HG02610 (cell line): ENCODE results near the gene TRPV3.

Experiments used
- ATAC-seq: cut with Tn5 transposase; IDR thresholded peaks from one replicate; pipeline ENCODE4 v1.9.1; 2021; ENCODE audit warnings: mild to moderate bottlenecking, moderate library complexity; ENCODE audit not compliant: unreplicated experiment

Gene TRPV3

DNA sequence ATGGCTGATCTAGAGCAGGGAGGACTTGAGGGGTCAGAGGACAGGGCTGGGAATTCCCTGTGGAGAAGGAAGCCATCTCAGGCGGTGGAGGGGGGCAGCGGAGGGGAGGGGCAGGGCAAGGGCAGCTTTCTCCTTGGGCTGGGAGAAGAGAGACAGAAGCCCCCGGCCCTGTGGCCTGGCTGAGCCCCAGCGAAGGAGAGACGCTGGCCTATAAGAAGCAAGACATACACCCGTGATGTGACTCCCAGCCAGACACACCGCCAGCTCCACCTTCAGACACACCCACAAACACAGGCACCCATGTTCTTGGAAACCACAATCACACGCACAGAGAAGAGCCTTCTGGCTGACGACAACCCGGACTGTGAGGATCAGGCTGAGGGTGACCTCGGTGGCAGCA lies 10.0 kb downstream of the TRPV3 start:
- ATAC-seq, result no peak

- ATAC-seq, result no peak
Observed at GRCh38 chr17:3546997-3547396, 10.6 kb downstream of the TRPV3 start.

- ATAC-seq, result no peak
Observed at GRCh38 chr17:3546521-3546920, 11.1 kb downstream of the TRPV3 start.

DNA sequence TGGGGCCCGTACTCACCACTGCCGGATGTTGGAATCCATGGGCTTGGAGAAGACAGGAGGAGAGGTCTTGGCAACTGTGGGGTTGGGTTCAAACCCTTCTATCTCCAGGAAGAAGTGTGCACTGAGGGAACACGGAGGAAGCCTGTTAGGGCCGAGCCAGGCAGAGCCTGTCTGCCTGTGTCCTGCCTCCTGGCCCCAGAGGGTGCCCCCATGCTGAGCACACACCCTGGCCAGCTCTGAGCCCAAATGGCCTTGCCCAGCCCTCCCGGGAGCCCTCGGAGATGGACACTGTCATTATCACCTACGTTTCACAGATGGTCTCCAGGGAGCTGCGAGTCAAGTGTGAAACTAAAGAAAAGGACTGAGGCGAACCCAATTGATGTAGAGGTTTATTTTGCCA lies 12.5 kb downstream of the TRPV3 start:
- ATAC-seq, result no peak

- ATAC-seq, result no peak
Observed at GRCh38 chr17:3544365-3544764, 13.2 kb downstream of the TRPV3 start.

- ATAC-seq, result no peak
Observed at GRCh38 chr17:3543453-3543852, 14.2 kb downstream of the TRPV3 start.

DNA sequence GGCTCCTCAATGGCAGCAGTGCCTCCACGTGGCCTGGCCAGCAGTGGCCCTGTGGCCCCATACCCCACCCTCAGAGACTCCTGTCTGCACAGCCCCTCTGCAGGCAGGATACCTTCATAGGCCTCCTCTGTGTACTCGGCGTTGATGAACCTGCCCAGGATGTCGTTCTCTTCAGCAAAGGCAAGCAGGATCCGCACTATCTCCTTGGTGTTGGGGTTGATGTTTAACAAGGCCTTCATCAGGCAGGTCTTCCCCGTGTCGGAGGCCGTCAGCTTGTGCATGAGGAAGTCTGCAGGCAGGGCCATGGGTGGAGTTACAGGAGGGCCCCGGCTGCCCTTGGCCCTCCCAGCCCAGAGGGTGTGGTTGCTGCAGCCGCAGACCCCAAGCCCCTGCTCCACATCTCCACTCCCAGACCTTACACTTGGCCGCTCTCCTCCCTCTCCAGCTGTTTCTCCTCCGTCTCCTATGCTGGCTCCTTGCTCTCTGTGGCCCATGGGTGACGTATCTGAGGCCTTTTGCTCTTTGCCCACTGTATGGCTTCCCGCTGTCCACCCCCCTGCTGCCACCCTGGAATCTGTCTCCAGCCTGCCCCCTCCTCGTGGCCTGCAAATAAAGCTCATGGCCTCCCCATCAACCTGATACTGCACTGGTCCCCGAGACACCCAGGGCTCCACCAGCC lies 15.1 kb downstream of the TRPV3 start:
- ATAC-seq, result no peak

- no peak for ATAC-seq
Observed at GRCh38 chr17:3539881-3540540, 17.6 kb downstream of the TRPV3 start.

DNA sequence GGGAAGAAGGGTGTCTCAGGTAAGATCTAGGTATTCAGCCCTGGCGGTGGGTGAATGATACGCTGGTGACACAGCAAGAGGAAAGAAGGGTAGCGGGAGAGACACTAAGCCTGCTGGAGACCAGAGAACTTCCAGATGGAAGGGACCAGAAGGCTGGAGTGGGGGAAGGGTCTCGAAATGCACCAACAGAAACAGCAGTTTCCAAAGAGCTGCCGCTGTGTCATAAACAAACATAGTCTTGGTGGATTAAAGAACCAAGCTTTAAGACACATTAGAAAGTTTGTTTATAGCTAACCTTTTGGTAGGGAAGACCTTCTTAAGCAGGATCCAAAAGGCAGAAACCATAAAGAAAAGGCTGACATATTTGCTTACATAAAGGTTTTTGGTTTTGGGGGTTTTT lies 20.9 kb downstream of the TRPV3 start:
- no peak for ATAC-seq

GRCh38 chr17:3535253-3535995 lies 22.2 kb downstream of the TRPV3 start:
- no peak for ATAC-seq

GRCh38 chr17:3534881-3535252 lies 22.7 kb downstream of the TRPV3 start:
- ATAC-seq, result no peak

DNA sequence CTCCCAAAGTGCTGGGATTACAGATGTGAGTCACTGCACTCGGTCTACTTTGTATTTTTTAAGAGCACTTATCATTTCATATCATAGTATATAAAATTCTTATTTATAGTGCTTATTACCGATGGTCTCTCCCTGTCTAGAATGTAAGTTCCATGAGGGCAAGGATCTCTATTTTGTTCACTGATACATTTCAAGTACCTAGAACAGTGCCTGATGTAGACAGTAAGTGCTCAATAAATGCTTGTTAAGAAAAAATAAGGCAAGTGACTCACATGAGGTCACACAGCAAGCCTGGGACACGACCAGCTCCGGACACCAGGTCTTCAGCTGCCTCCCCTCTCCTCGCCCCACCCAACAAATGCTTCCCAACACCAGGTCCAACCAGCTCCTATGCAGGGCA lies 23.9 kb downstream of the TRPV3 start:
- no peak for ATAC-seq

GRCh38 chr17:3532859-3533142 lies 24.8 kb downstream of the TRPV3 start:
- ATAC-seq, result no peak

- ATAC-seq, result no peak
Observed at GRCh38 chr17:3532106-3532858, 25.3 kb downstream of the TRPV3 start.

DNA sequence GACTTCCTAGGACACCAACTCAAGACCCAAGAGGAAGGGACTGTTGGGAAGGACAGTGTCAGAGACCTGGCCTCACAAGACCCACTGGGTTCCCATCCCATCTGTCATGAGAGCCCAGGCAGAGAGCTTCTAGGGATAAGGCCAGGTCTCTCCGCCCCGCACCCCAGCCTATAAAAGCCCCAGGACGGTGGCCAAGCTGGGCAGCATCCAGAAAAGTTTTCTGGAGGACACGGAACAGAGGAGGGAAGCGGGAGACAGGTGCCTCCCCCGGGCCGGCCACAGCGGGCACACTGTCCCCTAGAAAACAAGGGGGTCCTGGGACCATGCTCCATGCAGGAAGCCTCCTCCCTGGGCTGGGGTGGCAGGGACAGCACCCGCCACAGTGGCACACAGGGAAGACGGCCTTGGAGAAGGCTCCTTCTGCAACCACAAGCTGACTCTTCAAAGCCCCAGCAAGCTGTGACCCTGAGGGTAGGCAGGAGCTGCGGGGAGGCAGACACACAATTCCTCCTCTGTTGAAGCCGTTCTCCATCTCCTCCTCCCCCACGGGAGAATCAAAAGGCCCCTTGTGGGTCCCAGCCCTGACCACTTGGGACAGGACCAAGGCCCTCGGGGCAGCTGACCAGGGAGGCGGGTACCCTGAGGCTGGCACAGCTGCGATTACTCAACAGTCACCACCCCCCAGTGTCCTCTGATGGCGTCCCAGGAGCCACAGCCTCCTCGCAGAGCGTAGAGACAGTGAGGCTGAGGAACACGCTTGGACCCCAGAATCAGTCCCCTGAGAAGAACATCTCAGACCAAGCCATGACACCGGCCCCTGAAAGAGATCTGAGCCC lies 26.1 kb downstream of the TRPV3 start:
- no peak for ATAC-seq

- ATAC-seq, result no peak
Observed at GRCh38 chr17:3529817-3530741, 27.5 kb downstream of the TRPV3 start.

DNA sequence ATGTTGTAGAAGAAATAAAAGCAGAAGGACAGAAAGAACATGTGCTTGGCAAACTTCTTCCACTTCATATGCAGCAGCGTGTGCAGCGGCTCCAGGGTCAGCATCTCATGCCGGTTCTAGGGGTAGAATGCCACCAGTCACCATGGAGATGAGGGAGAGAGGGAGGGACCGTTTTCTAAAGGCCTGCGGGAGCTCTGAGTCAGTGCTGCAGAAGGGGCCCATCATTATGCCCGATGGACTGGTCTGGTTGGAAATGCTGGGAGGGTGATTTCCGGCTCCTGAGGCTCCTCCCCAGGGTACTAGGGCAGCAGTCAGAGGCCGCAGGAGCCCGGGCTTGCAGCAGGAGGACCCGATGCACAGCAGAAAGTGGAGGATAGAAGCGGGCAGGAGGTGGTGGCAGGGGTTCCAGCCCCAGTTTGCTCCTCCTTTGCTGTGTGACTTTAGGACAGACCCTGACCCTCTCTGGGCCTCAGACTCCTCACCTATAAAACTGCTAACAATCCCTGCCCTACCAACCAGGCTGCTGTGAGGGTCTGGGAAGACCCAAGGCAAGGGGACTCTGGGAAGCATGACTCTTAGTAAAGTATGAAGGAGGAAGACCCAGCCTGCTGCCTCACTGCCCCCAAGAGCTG lies 28.6 kb downstream of the TRPV3 start:
- no peak for ATAC-seq

GRCh38 chr17:3528403-3528851 lies 29.2 kb downstream of the TRPV3 start:
- ATAC-seq, result no peak

DNA sequence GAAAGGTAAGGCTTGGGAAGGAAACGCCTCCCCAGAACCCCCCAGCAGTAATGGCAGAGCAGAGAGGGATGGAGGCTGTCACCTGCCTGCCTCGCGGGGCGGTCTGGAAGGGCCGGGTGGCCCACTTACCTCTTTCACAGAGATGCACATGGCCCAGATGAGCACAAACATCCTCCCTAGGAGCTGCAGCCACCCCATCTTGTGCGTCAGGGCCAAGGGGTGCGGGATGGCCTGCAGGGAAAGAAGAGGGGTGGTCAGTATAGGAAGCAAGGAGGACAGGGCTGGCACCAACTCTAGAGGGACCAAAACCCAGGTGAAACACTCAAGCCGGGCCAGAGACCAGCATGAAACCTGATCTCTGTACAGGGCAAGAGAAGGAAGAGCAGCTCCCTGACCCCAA lies 29.7 kb downstream of the TRPV3 start:
- no peak for ATAC-seq
